Skeletal muscle satellite cell (primary cell): ENCODE data around the gene FGFBP3. TPM values are rescaled to one million over a fixed set of nuclear protein-coding genes. Genes with fewer than 3 reads are reported as not detected.

ENCODE experiments used
- H3K27me3 ChIP-seq: 2 replicates; pipeline ENCODE4 v1.7.0; 2013; ENCODE audit warnings: low read length; ENCODE audit not compliant: control insufficient read depth, insufficient read depth
- H3K36me3 ChIP-seq: 2 replicates; pipeline ENCODE4 v1.7.0; 2013; ENCODE audit warnings: mild to moderate bottlenecking, control low read depth, low read length; ENCODE audit not compliant: insufficient read depth
- H3K4me1 ChIP-seq: 2 replicates; pipeline ENCODE4 v1.7.0; 2013; ENCODE audit warnings: low read length; ENCODE audit not compliant: control insufficient read depth, insufficient read depth
- H3K4me2 ChIP-seq: 2 replicates; pipeline ENCODE4 v1.7.0; 2013; ENCODE audit warnings: mild to moderate bottlenecking, low read length
- H3K4me3 ChIP-seq: 2 replicates; pipeline ENCODE4 v1.7.0; 2013; ENCODE audit warnings: low read length
- H3K9ac ChIP-seq: 2 replicates; pipeline ENCODE4 v1.7.0; 2013; ENCODE audit warnings: mild to moderate bottlenecking, low read depth, low read length, moderate library complexity
- H3K9me3 ChIP-seq: replicated peaks from 2 replicates; pipeline ENCODE4 v1.7.0; 2013; ENCODE audit warnings: mild to moderate bottlenecking, control low read depth, low read length
- total RNA-seq: library from RNA; depleted of rRNA; stranded (reverse); fragments of >200 nt; gene quantifications from 2 replicates; pipeline ENCODE4 v1.2.3, GENCODE V29; 2012; rRNA removed

FGFBP3 gene, protein sequence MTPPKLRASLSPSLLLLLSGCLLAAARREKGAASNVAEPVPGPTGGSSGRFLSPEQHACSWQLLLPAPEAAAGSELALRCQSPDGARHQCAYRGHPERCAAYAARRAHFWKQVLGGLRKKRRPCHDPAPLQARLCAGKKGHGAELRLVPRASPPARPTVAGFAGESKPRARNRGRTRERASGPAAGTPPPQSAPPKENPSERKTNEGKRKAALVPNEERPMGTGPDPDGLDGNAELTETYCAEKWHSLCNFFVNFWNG
- 0.22 and 0.25 TPM in 2 replicates for total RNA-seq

DNA sequence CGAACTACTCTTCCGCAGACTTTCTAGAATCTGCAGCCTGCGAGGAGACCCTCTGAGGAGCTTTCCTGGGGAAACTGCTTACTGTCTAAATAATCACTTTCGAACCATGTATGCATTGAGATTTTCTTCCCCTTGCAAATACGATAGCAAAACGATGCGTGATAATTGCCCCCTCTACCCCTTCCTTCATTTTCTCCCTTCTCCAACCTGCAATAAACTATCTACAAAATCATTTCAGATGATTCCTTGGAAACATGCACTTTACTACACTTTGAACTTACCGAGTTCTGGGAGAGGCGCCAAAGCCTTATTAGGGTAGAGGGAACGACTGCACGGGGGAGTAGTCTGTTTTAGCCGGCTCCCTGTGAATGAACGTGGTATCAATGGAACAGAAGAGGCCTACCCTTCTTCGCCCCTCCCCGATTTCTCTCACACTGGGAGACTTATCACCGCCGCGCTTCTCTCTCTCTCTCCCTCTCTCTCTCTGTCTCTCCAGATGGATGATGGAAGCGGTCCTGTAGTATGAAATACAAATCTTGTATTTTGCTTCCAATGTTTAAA, at the start of gene FGFBP3:
TSS of gene FGFBP3 (minus strand) at position 370 of the 561 bp plus-strand sequence. CDS start 517 bp downstream, outside the sequence.
- Histone ChIP-seq H3K27me3 (no peaks in the 10 kb centered on the region), H3K36me3 (no peaks in the 10 kb centered on the region), H3K9ac (peak within 1 kb of the TSS; percentile 70), H3K4me3 (peak within 1 kb of the TSS; percentile 93), H3K4me1 (peaks cover 10% of the 10 kb centered on the region), H3K4me2 (peak within 1 kb of the TSS; percentile 93), H3K9me3 (no peaks in the 10 kb centered on the region)

DNA sequence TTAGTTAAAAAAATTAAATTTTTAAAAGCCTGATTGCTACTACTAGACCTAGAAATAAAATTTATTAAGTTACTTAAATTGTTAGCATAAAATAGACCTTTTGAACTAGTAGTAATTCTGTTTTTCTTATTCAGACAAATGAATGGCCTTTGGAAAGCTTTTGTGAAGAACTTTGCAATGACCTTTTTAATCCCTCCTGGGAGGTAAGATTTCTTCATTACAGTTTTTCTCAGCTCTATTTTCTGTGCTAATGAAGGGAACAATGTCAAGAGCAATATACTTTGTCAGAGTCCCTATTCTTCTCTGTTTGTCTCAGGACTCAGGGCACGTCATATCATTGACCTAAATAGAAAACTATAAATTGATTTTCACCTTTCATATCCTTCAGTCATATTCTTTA, 47.8 kb upstream of the FGFBP3 start:
- no peak overlapping the region for H3K4me2 ChIP-seq
- no peak overlapping the region for H3K4me3 ChIP-seq
- peaks cover 62% of the 10 kb centered on the region for H3K36me3 ChIP-seq

DNA sequence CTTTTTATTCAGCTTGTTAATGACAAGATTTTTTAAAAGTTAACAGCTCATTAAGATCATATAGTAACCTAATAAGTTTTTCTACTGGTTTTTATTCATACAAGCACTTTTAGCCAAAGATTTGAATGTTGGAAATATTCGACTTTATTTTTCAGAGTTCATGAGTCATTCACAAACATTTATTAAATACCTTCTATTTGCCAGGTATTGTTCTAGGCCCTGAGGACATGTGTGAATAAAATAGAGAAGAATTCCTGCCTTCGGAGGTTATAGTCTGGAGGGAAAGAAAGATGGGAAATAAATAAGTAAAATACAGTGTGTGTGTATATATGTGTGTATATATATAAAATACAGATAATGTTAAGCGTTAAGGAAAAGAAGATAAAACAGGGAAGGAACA, 45.8 kb upstream of the FGFBP3 start:
- H3K9ac ChIP-seq = no peak overlapping the region
- peaks cover 67% of the 10 kb centered on the region for H3K36me3 ChIP-seq
- no peaks in the 10 kb centered on the region for H3K27me3 ChIP-seq
- no peak overlapping the region for H3K4me2 ChIP-seq
- H3K9me3 ChIP-seq = no peaks in the 10 kb centered on the region
- H3K4me3 ChIP-seq = no peak overlapping the region
- no peaks in the 10 kb centered on the region for H3K4me1 ChIP-seq

More for the DNA sequence above, 47.8 kb upstream of the FGFBP3 start:
- no peaks in the 10 kb centered on the region for H3K4me1 ChIP-seq
- H3K9me3 ChIP-seq = no peaks in the 10 kb centered on the region
- no peak overlapping the region for H3K9ac ChIP-seq
- no peaks in the 10 kb centered on the region for H3K27me3 ChIP-seq

DNA sequence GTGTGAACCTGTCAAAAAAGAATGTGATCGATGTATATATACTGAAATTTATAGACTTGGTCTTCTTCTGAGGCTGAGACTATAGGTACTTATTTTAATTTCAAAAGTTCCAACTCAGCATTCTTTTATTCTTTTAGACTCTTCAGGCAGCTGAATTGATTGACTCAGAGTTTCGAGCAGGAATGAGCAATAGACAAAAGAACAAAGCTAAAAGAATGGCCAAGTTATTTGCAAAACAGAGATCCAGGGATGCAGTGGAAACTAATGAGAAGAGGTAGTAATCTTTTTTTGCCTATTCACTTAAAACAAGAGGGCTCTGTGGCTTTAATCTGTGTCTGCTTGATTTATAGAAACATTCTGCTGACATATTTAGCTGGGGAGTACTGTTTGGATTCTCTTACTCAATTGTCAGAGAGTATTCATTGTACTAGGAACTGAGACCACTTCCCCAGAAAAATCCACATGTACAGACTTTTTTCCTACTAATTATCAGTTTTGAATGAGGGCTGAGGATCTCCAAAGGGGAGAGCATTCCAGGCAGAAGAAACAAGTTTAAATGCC, 44.4 kb upstream of the FGFBP3 start:
- H3K9ac ChIP-seq = no peak overlapping the region
- no peaks in the 10 kb centered on the region for H3K4me1 ChIP-seq
- H3K27me3 ChIP-seq = no peaks in the 10 kb centered on the region
- no peak overlapping the region for H3K4me3 ChIP-seq
- no peak overlapping the region for H3K4me2 ChIP-seq
- no peaks in the 10 kb centered on the region for H3K9me3 ChIP-seq
- H3K36me3 ChIP-seq = peaks cover 56% of the 10 kb centered on the region

DNA sequence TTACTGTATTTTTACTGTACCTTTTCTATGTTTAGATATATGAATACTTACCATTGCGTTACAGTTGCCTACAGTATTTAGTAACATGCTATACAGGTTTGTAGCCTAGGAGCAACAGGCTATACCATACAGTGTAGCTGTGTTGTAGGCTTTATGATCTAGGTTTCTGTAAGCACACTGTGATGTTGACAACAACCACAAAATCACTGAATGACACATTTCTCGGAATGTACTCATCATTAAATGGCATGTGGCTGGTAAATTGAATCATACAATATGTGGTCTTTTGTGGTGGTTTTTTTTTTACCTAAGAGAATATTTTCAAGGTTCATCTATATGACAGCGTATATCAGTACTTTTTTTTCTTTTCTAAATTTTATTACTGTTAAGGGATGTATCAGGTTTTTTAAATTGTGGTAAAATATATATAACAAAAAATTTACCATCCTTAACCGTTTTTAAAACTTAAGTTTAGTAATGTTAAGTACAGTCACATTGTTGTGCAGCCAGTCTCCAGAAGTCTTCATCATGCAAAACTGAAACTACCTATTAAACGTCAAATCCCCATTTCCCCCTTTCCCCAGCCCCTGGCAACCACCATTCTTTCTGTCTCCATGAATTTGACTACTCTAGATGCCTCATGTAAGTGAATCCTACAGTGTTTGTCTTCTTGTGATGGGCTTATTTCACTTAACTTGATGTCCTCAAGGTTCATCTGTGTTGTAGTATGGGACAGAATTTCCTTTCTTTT, 35.8 kb upstream of the FGFBP3 start:
- Histone ChIP-seq H3K36me3 (no peaks in the 10 kb centered on the region), H3K4me2 (no peak overlapping the region), H3K4me3 (no peak overlapping the region), H3K4me1 (peaks cover 8% of the 10 kb centered on the region), H3K9me3 (no peaks in the 10 kb centered on the region), H3K27me3 (no peaks in the 10 kb centered on the region), H3K9ac (no peak overlapping the region)

DNA sequence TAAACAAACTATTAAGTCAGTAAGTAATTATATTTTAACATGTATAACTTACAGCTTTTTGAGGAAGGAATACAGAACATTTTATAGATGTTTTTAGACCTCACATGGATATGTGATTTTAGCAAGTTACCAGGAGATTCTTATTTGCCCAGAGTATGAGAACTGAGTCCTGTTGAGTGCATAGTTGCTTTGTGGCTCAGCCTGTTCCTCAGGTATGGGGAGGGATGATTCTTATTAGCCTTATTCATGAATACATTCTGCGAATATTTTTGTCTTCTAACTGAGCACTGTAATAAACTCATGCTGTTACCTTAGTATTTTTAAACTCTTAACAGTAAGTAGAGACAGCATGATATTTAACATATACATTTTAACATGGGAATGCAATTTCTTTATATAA, 32.1 kb upstream of the FGFBP3 start:
- H3K4me3 ChIP-seq = no peak overlapping the region
- H3K4me2 ChIP-seq = no peak overlapping the region
- H3K4me1 ChIP-seq = peaks cover 8% of the 10 kb centered on the region
- peaks cover 13% of the 10 kb centered on the region for H3K36me3 ChIP-seq
- no peaks in the 10 kb centered on the region for H3K9me3 ChIP-seq
- H3K9ac ChIP-seq = no peak overlapping the region
- no peaks in the 10 kb centered on the region for H3K27me3 ChIP-seq

DNA sequence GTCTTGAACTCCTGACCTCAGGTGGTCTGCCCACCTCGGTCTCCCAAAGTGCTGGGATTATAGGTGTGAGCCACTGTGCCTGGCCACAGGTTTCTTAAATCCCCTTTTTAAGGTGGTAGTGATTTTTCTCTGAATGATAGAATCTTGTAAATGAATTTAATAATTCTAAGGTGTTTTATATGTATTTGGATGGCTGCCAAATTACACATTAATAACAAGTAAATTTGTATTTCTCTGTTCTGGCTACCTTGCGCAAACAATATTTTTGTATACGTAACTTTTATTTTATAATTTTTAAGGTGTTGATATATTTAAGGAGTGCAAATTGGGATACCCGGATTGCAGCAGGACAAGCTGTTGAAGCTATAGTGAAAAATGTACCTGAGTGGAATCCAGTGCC, 30.4 kb upstream of the FGFBP3 start:
- peaks cover 18% of the 10 kb centered on the region for H3K36me3 ChIP-seq
- no peaks in the 10 kb centered on the region for H3K27me3 ChIP-seq
- no peak overlapping the region for H3K4me3 ChIP-seq
- H3K4me2 ChIP-seq = no peak overlapping the region
- no peaks in the 10 kb centered on the region for H3K9me3 ChIP-seq
- peaks cover 2% of the 10 kb centered on the region for H3K4me1 ChIP-seq
- H3K9ac ChIP-seq = no peak overlapping the region

DNA sequence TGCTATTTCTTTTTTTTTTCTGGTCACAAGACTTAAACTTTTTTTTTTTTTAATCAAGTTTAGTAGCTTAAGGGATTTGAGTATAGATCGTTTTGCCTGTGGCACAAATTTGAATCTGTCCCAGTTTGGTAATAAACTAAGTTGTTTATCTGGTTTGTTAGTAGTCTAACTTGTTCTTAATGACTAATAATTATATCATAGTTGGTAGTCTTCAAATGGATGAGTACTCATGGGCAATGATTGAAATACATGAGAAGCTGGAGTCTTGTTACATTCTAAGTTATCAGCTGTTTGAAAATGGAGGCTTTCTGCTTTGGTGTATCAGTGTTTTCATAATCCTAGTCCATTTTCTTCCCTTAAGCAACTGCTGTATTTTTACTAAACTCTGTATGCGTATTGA, 26.6 kb upstream of the FGFBP3 start:
- Histone ChIP-seq H3K4me2 (no peak overlapping the region), H3K4me1 (no peaks in the 10 kb centered on the region), H3K9me3 (no peaks in the 10 kb centered on the region), H3K36me3 (peaks cover 22% of the 10 kb centered on the region), H3K9ac (no peak overlapping the region), H3K4me3 (no peak overlapping the region), H3K27me3 (no peaks in the 10 kb centered on the region)

DNA sequence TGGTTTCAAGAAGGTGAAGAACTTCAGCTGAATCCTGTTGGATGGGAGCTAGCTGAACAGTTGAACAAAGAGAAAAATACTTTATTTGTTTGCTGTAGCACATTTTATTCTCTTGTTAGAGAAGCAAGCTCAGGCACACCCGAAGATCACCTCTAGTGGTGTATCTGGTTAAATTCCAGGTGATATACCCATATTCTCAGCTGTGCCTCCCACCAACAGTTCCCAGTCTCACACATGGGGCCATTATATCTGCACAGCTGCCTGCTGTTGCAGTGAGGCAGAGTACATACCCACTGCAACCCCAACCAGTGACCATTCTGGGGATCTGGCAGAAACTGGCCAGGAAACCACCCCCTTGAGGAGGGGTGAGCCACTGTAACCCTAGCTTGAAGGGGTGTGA, 23.5 kb upstream of the FGFBP3 start:
- no peak overlapping the region for H3K9ac ChIP-seq
- peaks cover 13% of the 10 kb centered on the region for H3K36me3 ChIP-seq
- H3K4me2 ChIP-seq = no peak overlapping the region
- H3K4me3 ChIP-seq = no peak overlapping the region
- H3K27me3 ChIP-seq = no peaks in the 10 kb centered on the region
- H3K4me1 ChIP-seq = no peaks in the 10 kb centered on the region
- H3K9me3 ChIP-seq = no peaks in the 10 kb centered on the region

DNA sequence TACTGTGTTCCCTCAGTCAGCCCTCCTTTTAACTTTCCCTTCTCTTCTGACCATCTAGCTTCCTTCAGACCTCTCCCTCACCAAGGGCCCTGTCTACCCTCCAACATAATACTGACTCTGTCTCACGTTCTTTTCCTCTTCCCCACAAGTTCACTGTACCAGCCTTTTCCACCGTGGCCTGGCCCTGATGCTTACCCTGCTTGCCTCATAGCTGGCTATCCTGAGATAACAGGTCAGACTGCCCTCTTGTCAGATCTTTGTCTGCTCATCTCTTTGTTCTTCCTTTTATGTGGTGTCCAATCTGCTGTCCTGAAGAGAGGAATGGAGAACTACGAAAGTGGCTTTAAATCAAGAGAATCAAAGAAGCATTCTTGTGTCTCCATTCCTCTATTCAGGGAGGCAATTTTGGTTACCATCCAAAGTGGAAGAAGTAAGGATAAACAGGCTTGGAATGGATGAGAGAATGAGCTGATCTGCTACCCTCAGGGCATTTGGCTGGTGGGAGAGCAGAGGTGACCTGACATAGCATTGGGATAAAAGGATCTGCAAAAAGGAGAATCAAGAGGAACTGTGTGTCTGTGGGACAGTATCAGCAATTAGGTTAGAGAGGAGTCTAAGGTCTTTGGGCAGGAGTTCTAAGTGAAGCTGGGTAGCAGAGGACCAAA, 22.4 kb upstream of the FGFBP3 start:
- H3K9me3 ChIP-seq = no peaks in the 10 kb centered on the region
- no peak overlapping the region for H3K9ac ChIP-seq
- no peak overlapping the region for H3K4me2 ChIP-seq
- H3K4me3 ChIP-seq = no peak overlapping the region
- peaks cover 13% of the 10 kb centered on the region for H3K36me3 ChIP-seq
- no peaks in the 10 kb centered on the region for H3K4me1 ChIP-seq
- no peaks in the 10 kb centered on the region for H3K27me3 ChIP-seq

DNA sequence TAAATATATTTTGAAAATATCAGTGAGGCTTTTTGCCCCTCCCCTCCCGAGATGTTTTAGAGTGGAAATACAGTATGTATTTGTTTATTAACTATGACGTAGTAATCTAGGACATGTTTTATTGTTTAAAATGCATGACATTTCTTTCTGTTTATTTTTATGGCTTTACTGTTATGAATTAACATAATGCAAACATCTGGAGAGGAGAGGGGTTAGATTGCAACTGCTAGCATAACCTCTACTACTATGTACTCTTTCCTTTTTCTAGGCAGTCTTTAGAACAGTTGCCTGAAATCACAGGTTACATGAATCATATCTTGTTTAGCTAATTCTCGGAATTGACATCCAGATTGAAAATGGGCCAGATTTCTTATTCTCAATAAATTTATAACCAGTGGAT, 21.7 kb upstream of the FGFBP3 start:
- Histone ChIP-seq H3K9me3 (no peaks in the 10 kb centered on the region), H3K9ac (no peak overlapping the region), H3K4me2 (no peak overlapping the region), H3K27me3 (no peaks in the 10 kb centered on the region), H3K36me3 (peaks cover 11% of the 10 kb centered on the region), H3K4me1 (no peaks in the 10 kb centered on the region), H3K4me3 (no peak overlapping the region)
